ENCODE data around the gene IRF1. TPM values are rescaled to one million over a fixed set of nuclear protein-coding genes. Genes with fewer than 3 reads are reported as not detected.
"Not testable (repeated sequence)": the region's sequence is repeated elsewhere in the genome, so short reads cannot be mapped to it uniquely, and the experiment has no call there.

Gene IRF1
- total RNA-seq, 8 experiments from 2014 or later: 1.4 to 29.2 (median 9.0) TPM

DNA sequence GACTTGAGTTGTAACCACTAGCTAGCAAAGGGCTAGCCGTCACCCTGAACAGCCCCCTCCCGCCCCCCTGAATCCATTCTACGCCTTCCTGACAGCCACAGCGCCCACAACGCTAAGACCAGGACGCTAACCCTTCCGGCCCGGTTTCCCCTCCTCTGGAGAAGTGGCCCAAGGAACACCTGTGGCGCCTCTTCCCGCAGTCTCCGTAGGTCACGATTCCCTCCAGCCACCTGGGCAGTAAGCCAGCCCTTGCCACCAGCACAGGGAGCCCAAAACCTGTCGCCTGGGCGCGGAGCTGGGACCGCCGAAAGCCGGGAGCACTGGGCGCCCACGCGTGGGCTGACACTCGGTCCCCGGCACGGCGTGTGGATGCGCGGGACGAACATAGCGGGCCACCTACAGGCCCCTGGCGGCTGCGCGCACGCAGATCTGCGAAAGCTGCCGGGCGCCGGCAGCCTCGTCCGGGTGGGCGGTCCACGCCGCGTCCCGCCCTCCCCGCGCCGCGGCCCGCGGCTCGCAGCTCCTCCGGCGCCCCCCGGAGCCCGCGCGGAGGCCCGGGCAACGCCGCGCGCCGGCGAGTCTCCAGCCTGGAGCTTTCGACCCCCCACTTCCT, 596 bp downstream of the IRF1 start:
- in situ Hi-C loops (cut with MboI; ENCODE audit: low pct_unique_long_range_greater_than_20kb in 2 of 9, low sequenced_read_pairs in 9 of 9, unreplicated experiment in 9 of 9): loop anchor here in 1 of 9 experiments (25.0 kb wide), 1 partner anchor 103 kb away; no protein-coding TSS in a partner anchor
- ATAC-seq (replicated peaks in 6 of 8): peak in 7 of 8 experiments; percentile 2 to 61 (median 49)
- Histone ChIP-seq H3K27ac (no peak overlapping the region), H3K4me3 (peak overlapping the region; percentile 43 to 84 (median 64)), H3K4me1 (replicated peaks in 1 of 2) (peaks cover 0 to 5% of the 10 kb centered on the region in 2 donors)
- WGBS, 10 experiments: 0 to 10% (median 3%) methylated on average over 1 to 22 of the region's 65 CpGs; no CpG with 5 or more reads in 5 of the 10 experiments

DNA sequence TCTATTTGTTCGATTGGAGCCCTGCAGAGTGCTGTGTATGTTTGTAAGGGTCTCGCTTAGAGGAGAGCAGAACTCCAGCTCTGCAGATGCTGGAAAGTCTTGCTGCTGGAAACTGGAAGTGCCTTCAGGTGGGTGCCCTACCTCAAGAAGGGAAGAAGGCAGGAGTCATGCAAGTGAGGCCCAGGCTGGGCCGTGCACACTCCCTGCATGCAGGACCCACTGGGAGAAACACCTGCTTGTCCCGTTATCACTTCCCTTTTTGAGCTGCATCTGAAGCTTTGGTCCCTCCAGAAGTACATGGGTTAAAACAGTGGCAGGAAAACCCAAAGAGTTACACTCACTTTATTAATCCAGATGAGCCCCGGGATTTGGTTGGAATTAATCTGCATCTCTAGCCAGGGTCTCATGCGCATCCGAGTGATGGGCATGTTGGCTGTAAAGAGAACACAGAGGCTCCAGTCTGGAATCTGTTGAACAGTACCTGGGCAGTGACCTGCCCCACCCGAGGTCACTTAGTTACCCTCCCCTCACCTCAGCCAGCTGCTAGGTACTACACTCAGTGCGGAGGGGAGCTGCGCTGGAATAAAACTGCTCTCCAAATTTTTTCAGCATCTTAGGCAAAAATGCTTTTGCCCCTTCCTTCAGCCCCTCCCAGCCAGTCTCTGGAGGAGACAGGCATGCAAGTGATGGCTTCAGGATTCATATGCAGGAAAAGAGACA, 1.4 kb downstream of the IRF1 start:
- peaks cover 0 to 5% of the 10 kb centered on the region in 2 donors for H3K4me1 ChIP-seq (replicated peaks in 1 of 2)
- H3K27ac ChIP-seq: no peak overlapping the region
- peak overlapping the region in 4 of 5 donors; percentile 53 to 84 (median 66) for H3K4me3 ChIP-seq
- in situ Hi-C loops (cut with MboI; ENCODE audit: low pct_unique_long_range_greater_than_20kb in 2 of 9, low sequenced_read_pairs in 9 of 9, unreplicated experiment in 9 of 9): loop anchor here in 1 of 9 experiments (25.0 kb wide), 1 partner anchor 102 kb away; no protein-coding TSS in a partner anchor
- no peak for ATAC-seq (replicated peaks in 6 of 8)
- WGBS, 10 experiments: 27 to 95% (median 54%) methylated on average over 1 to 7 of the region's 10 CpGs; no CpG with 5 or more reads in 2 of the 10 experiments

DNA sequence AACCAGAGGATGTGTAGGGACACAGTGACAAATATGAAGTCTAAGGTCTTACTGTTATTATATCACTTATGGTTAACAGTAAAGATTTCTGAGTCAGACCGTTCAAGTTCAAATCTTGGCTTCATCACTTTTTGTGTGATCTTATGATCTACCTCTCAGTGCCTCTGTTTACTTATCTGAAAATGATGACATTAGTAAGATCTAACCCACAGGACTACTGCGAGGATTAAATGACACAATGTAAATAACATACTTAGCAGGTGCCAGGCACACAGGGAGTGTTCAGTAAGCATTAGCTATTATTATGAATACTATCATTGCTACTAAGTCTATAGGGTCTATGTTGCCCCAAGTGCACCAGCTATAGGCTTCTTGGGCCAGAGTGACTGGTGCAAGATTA, 2.0 kb downstream of the IRF1 start:
- 75 to 92% (median 88%) methylated on average over 1 to 2 of the region's 2 CpGs; no CpG with 5 or more reads in 4 of the 10 experiments for WGBS, 10 experiments
- Histone ChIP-seq H3K4me3 (peak overlapping the region in 2 of 5 donors; percentile 64 to 67), H3K4me1 (replicated peaks in 1 of 2) (peaks cover 0 to 5% of the 10 kb centered on the region in 2 donors), H3K27ac (no peak overlapping the region)
- no peak for ATAC-seq (replicated peaks in 6 of 8)
- in situ Hi-C loops (cut with MboI; ENCODE audit: low pct_unique_long_range_greater_than_20kb in 2 of 9, low sequenced_read_pairs in 9 of 9, unreplicated experiment in 9 of 9): loop anchor here in 1 of 9 experiments (25.0 kb wide), 1 partner anchor 101 kb away; no protein-coding TSS in a partner anchor

DNA sequence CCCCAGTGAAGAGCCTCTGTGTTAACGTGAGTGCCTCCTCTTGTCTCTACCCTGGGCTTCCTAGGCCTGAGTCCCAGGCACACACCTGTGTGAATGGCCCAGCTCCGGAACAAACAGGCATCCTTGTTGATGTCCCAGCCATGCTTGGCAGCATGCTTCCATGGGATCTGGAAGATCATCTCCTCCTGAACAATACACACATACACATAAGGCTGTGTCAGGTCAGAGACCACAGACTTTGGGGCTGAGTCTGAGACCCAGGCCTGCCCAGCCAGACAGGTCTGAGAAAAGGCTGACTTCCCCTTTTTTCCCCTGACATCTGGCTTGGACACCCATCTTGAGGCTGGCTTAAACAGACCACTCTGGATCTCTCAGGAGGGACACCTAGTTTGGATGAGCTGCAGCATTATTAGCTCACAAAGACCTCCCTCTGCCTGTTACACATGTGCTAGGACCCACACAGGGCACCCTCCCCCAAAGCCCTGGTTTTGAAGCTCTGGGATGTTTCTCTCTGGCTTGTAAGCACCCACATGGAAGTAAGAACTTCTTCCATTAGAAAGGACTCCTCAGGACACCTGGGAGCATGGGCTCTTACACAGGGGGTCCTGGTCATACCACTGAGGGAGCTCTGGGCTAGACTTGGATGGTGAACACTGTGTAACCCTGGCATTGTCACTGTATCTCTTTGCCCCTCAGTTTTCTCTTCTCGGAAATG, 2.6 kb downstream of the IRF1 start:
- in situ Hi-C loops (cut with MboI; ENCODE audit: low pct_unique_long_range_greater_than_20kb in 2 of 9, low sequenced_read_pairs in 9 of 9, unreplicated experiment in 9 of 9): loop anchor here in 1 of 9 experiments (25.0 kb wide), 1 partner anchor 101 kb away; no protein-coding TSS in a partner anchor
- H3K4me3 ChIP-seq: no peak overlapping the region
- no peak overlapping the region for H3K27ac ChIP-seq
- H3K4me1 ChIP-seq (replicated peaks in 1 of 2): peaks cover 0 to 5% of the 10 kb centered on the region in 2 donors
- WGBS, 10 experiments: 64 to 100% (median 86%) methylated on average over 1 to 2 of the region's 3 CpGs; no CpG with 5 or more reads in 5 of the 10 experiments
- ATAC-seq (replicated peaks in 6 of 8): no peak

DNA sequence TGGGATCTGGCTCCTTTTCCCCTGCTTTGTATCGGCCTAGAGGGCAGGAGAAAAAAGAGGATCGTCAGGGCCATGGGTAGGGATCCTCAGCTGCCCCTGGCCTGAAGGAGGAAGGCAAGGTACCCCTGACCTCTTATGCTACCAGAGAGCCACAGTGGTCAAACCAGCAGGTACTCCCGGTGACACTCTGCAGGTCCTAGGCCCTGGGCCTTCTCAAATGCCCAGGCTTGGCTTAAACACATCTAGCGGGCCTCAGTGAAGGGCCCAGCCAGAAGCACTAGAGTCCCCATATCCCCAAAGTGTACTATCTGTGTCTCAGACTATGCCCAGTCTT, 3.5 kb downstream of the IRF1 start:
- no peak for ATAC-seq (replicated peaks in 6 of 8)
- in situ Hi-C loops (cut with MboI; ENCODE audit: low pct_unique_long_range_greater_than_20kb in 2 of 9, low sequenced_read_pairs in 9 of 9, unreplicated experiment in 9 of 9): loop anchor here in 1 of 9 experiments (25.0 kb wide), 1 partner anchor 100 kb away; no protein-coding TSS in a partner anchor
- WGBS, 10 experiments: 94 to 100% (median 100%) methylated on average over 1 to 2 of the region's 4 CpGs; no CpG with 5 or more reads in 6 of the 10 experiments
- Histone ChIP-seq H3K4me1 (replicated peaks in 1 of 2) (peaks cover 0 to 5% of the 10 kb centered on the region in 2 donors), H3K27ac (no peak overlapping the region), H3K4me3 (no peak overlapping the region)

DNA sequence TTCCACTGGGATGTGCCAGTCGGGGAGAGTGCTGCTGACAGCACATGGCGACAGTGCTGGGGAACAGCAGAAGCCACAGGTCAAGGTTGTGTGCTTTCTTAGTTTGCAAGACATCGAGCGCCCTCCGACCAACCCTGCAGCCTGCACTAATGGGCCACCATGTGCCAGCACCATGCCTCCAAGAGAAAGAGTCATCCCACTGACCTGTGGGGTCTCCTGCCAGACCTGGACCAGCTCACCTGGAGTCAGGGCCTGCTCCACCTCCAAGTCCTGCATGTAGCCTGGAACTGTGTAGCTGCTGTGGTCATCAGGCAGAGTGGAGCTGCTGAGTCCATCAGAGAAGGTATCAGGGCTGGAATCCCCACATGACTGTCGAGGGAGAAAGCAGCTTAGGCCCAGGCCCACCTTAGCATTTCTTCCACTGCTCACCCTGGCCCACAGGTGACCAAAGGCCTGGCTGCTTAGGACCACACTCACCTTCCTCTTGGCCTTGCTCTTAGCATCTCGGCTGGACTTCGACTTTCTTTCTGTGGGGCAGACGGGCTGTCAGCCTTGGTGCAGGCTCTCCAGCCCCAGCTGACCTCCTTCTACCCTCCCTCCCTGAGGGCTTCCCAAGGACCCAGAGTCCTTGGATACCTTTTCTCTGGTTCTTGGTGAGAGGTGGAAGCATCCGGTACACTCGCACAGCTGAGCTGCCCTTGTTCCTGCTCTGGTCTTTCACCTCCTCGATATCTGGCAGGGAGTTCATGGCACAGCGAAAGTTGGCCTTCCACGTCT, 4.1 kb downstream of the IRF1 start:
- Histone ChIP-seq H3K27ac (no peak overlapping the region), H3K4me1 (replicated peaks in 1 of 2) (peaks cover 0 to 5% of the 10 kb centered on the region in 2 donors), H3K4me3 (no peak overlapping the region)
- in situ Hi-C loops (cut with MboI; ENCODE audit: low pct_unique_long_range_greater_than_20kb in 2 of 9, low sequenced_read_pairs in 9 of 9, unreplicated experiment in 9 of 9): loop anchor here in 1 of 9 experiments (25.0 kb wide), 1 partner anchor 99 kb away; no protein-coding TSS in a partner anchor
- no peak for ATAC-seq (replicated peaks in 6 of 8)
- WGBS, 10 experiments: 60 to 100% (median 97%) methylated on average over 1 to 7 of the region's 14 CpGs; no CpG with 5 or more reads in 4 of the 10 experiments

DNA sequence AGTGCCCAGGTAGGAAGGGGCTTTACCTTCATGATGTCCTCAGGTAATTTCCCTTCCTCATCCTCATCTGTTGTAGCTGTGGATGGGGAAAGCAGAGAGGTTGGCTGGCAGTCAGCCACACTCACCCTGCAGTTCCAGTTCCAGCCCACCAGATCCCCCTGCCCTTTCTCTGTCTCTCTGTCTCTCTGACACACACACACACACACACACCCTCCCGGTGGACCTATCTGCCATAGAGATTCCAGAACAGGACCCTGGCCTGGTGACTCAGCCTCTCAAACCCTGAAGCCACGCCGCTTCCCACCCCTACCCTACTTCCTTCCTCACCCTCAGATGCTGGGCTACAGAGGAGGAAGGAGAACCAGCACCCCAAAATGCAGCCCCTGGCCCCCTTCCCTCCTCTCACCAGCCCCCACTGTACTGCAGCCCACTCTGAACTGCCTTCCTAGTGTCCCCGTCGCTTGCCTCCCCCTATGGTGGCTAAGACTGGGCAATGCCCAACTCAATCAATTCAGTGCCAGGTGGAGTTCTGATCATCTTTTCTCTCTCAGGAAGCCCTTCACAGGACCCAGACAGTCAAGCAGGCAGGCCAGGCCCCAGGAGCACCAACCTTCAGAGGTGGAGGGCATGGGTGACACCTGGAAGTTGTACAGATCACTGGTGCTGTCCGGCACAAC, 4.8 kb downstream of the IRF1 start:
- in situ Hi-C loops (cut with MboI; ENCODE audit: low pct_unique_long_range_greater_than_20kb in 2 of 9, low sequenced_read_pairs in 9 of 9, unreplicated experiment in 9 of 9): loop anchor here in 1 of 9 experiments (25.0 kb wide), 1 partner anchor 98 kb away; no protein-coding TSS in a partner anchor
- peaks cover 0 to 3% of the 10 kb centered on the region in 2 donors for H3K4me1 ChIP-seq (replicated peaks in 1 of 2)
- ATAC-seq (replicated peaks in 6 of 8): no peak
- H3K27ac ChIP-seq: no peak overlapping the region
- WGBS, 10 experiments: 100% methylated on average over 1 of the region's 6 CpGs; no CpG with 5 or more reads in 8 of the 10 experiments
- H3K4me3 ChIP-seq: no peak overlapping the region

DNA sequence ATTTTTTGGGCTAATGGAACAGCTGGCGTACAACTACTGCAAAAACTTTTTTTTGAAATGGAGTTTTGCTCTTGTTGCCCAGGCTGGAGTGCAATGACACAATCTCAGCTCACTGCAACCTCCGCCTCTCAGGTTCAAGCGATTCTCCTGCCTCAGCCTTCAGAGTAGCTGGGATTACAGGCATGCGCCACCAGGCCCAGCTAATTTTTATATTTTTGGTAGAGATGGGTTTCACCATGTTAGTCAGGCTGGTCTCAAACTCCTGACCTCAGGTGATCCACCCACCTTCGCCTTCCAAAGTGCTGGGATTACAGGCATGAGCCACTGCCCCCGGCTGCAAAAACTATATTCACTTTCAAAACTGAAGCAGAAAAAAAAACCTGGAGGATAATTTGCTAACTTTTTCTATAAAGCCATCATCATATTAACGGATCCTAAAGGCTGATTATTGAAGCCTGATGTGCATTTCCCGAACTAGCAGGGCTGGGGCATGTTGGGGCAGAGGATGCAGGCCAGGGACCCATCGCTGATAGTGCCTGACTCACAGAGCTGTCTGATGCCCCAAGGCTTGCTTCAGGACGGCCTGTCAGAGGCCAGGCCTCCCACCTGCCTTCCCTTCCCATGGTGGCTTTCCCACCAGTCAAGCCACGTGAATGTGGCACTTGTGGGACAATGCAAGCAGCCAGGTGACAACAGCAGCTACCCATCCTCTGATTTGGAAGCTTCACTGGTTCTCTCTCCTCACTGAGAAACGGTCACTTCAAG, 5.5 kb downstream of the IRF1 start:
- not testable (repeated sequence) for ATAC-seq (replicated peaks in 6 of 8); H3K27ac ChIP-seq; H3K4me3 ChIP-seq; H3K4me1 ChIP-seq (replicated peaks in 1 of 2)
- 85 to 100% (median 92%) methylated on average over 1 to 8 of the region's 12 CpGs; no CpG with 5 or more reads in 1 of the 10 experiments for WGBS, 10 experiments
- in situ Hi-C loops (cut with MboI; ENCODE audit: low pct_unique_long_range_greater_than_20kb in 2 of 9, low sequenced_read_pairs in 9 of 9, unreplicated experiment in 9 of 9): loop anchor here in 1 of 9 experiments (25.0 kb wide), 1 partner anchor 98 kb away; no protein-coding TSS in a partner anchor

DNA sequence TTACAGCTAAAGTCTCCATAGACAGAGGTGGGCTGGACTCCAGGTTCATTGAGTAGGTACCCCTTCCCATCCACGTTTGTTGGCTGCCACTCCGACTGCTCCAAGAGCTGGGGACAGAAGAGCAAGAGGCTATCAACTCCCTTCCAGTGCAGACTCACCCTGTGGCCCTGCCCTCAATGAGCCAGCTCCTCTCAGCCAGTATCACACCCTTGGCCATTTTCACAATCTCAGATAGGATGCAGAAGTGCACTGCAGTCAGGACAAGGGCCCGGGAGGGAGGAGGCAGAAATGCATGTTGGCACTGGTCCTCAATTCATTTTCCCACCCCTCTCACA, 6.2 kb downstream of the IRF1 start:
- peaks cover 0 to under 1% of the 10 kb centered on the region in 2 donors for H3K4me1 ChIP-seq (replicated peaks in 1 of 2)
- in situ Hi-C loops (cut with MboI; ENCODE audit: low pct_unique_long_range_greater_than_20kb in 2 of 9, low sequenced_read_pairs in 9 of 9, unreplicated experiment in 9 of 9): loop anchor here in 1 of 9 experiments (25.0 kb wide), 1 partner anchor 97 kb away; no protein-coding TSS in a partner anchor
- 0 to 100% (median 100%) methylated on average over 1 to 2 of the region's 3 CpGs; no CpG with 5 or more reads in 7 of the 10 experiments for WGBS, 10 experiments
- H3K27ac ChIP-seq: no peak overlapping the region
- no peak overlapping the region for H3K4me3 ChIP-seq
- ATAC-seq (replicated peaks in 6 of 8): peak in 1 of 8 experiments; percentile 9

DNA sequence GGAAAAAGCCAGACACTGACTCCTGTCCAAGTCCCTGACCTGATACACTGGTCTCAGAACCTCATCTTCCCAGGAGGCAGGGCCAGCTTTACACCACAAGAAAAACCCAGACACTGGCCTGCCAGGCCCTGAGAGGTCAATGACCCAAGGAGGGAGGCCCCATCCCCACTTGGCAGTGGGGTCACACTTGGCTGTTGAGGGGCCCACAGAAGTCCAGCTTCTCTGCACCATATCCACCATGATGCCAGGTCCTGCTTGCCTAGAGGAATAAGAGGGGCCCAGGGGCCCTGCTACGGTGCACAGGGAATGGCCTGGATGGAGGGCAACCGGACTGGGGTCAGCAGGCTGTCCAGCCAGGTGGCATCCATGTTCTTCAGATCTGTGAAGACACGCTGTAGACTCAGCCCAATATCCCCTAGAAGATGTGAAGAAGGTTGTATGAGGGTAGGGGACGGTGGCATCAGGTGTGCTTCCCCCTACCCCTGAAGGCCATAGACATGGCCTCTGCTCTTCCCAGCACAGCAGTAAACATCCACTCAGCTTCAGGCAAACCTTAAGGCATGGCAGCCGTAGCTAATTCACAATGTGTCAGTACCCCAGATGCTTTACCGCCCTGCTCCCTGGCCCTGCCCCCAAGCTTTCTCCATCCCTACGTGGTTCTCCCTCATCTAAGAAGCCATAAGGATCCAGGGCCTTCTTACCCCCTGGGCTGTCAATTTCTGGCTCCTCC, 6.7 kb downstream of the IRF1 start:
- in situ Hi-C loops (cut with MboI; ENCODE audit: low pct_unique_long_range_greater_than_20kb in 2 of 9, low sequenced_read_pairs in 9 of 9, unreplicated experiment in 9 of 9): loop anchor here in 1 of 9 experiments (25.0 kb wide), 1 partner anchor 97 kb away; no protein-coding TSS in a partner anchor
- 80 to 100% (median 90%) methylated on average over 1 to 3 of the region's 7 CpGs; no CpG with 5 or more reads in 6 of the 10 experiments for WGBS, 10 experiments
- ATAC-seq (replicated peaks in 6 of 8): peak in 1 of 8 experiments; percentile 15
- H3K27ac ChIP-seq: no peak overlapping the region
- H3K4me1 ChIP-seq (replicated peaks in 1 of 2): no peaks in the 10 kb centered on the region
- H3K4me3 ChIP-seq: no peak overlapping the region

Data from motor neuron (in vitro differentiated cells).